22Rv1 (cell line): Measurements from ENCODE around the gene KCNJ1.

Source experiments
- H3K27ac ChIP-seq: fragments of 450-650 bp; 2 replicates; pipeline ENCODE4 v1.5.1; 2017
- ZFX ChIP-seq: fragments of 450-650 bp; IDR thresholded peaks from 2 replicates; pipeline ENCODE4 v1.6.1; 2017; ENCODE audit warnings: antibody characterized with exemption, borderline replicate concordance
- TF ChIP-seq, protein P1 (sequence below): fragments of 450-650 bp; IDR thresholded peaks from 2 replicates; pipeline ENCODE4 v1.5.1; 2017; ENCODE audit warnings: mild to moderate bottlenecking

Gene KCNJ1

DNA sequence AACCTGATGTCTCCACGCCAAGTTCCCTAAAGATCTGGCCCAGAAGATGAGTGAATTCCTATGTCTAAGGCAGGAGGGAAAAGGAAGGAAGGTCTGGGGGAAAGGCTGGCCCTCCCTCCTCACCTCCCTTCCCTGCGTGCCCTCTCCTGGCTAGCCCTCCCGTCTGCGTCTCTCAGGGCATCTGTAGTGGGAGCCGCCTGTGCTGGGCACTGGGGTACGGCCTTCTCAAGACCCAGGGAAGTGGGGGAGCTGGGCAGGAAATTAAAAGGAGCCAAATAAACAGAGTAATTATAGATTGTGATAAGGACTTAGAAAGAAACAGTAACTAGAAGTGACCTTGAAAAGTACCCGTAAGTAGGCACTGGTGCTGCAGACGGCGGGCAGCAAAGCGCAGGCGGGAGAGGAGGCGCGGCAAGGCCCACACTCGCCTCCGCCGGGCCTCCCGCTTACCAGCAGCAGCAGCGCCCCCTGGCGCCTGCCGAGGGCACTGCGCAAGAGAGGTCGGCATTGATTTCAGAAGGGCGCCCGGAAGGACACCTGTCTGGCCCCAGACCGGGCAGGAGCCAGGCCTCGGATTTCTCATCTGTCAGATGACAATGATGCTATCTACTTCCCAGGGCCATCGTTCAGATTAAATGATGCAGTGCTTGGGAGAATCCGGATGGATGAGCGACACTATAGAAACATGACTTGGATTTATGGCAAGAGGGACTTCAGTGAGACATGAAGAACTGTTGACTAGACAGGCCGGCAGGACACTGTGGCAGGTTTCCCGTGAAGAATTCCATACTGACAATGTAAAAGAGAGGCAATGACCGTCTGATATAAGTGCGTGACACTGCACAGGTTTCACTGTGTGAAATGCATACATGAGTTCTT, 7.3 kb downstream of the KCNJ1 start:
- no peak for TF ChIP-seq ZFX
- TF ChIP-seq, protein P1, sequence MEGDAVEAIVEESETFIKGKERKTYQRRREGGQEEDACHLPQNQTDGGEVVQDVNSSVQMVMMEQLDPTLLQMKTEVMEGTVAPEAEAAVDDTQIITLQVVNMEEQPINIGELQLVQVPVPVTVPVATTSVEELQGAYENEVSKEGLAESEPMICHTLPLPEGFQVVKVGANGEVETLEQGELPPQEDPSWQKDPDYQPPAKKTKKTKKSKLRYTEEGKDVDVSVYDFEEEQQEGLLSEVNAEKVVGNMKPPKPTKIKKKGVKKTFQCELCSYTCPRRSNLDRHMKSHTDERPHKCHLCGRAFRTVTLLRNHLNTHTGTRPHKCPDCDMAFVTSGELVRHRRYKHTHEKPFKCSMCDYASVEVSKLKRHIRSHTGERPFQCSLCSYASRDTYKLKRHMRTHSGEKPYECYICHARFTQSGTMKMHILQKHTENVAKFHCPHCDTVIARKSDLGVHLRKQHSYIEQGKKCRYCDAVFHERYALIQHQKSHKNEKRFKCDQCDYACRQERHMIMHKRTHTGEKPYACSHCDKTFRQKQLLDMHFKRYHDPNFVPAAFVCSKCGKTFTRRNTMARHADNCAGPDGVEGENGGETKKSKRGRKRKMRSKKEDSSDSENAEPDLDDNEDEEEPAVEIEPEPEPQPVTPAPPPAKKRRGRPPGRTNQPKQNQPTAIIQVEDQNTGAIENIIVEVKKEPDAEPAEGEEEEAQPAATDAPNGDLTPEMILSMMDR = peak; percentile 99
- H3K27ac ChIP-seq = no peak overlapping the region

DNA sequence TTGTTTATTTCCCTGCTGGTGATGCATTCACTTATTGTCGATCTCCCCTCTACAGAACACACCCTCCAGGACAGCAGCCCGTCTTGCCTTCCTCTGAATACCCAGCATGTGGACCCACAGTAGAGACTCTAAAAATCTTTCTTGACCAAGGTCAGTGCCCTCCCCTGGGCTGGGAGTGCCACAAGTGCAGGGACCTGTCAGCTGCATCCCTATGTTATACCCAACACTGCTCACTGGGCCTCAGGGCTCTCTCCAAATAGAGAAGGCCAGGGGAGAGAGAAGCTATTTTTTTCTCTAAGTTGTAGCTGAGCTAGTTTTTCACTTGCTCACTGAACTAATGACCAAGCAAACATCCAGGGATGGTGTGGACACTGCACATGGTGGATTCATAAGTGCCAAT, 9.8 kb downstream of the KCNJ1 start:
- H3K27ac ChIP-seq = no peak overlapping the region
- TF ChIP-seq, protein P1 = no peak
- TF ChIP-seq ZFX = no peak

DNA sequence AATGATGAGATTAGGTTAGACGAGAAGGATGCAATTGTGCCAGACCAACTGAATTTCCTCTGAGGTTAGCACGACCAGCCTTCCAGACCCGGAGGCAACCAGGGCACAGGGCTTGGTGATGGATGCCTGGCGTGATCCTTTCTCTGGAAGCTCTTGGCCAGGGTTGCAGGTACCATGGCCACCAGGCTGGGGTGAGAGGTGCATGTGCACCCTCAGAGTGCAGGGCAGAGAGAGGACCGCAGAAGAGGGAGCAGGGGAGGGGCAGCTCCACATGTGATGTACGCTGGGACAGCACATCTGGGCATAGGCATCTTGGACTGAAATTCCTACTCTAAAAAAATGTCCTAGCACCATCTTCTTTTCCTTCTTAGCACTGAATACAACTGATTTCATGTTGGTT, 10.9 kb downstream of the KCNJ1 start:
- TF ChIP-seq, protein P1 = no peak
- TF ChIP-seq ZFX = no peak
- H3K27ac ChIP-seq = no peak overlapping the region

DNA sequence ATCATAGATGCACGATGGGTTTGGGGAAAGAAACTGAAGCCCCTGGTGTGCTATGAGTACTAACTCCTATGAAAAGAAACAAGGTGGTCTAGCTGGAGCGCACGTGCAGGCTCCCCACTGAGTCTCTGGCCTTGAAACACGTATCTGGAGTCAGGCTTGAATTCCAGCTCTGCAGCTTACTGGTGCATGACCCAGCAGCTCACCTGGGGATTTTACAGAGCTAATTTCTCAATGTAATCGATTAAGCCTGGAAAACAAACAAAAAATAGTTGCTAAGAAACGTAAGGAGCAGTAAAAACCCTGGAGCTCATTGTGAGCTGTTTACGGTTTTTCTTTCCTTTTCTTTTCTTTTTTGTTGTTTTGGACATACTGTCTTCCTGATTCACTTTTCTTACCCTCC, 12.3 kb downstream of the KCNJ1 start:
- no peak for TF ChIP-seq ZFX
- TF ChIP-seq, protein P1 = no peak

DNA sequence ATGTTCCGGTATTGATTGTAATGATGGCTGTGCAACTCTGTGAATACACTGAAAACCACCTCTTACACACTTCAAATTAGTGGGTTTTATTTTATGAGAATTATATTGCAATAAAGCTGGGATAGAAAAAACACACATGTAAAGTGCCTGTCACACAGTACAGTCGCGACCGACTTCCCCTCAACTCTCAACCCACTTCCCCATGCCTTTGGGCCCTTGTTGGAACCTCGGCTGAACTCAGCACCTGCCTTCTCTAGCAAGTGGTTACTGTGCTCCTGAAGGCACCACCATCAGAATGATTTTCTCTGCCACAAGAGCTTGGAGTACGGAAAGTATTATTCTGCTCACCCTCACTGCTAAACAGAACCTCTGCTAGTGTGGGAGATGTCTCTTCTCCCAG, 13.5 kb downstream of the KCNJ1 start:
- TF ChIP-seq ZFX = no peak
- TF ChIP-seq, protein P1 = no peak
- no peak overlapping the region for H3K27ac ChIP-seq

More for the DNA sequence above, 12.3 kb downstream of the KCNJ1 start:
- H3K27ac ChIP-seq = no peak overlapping the region

DNA sequence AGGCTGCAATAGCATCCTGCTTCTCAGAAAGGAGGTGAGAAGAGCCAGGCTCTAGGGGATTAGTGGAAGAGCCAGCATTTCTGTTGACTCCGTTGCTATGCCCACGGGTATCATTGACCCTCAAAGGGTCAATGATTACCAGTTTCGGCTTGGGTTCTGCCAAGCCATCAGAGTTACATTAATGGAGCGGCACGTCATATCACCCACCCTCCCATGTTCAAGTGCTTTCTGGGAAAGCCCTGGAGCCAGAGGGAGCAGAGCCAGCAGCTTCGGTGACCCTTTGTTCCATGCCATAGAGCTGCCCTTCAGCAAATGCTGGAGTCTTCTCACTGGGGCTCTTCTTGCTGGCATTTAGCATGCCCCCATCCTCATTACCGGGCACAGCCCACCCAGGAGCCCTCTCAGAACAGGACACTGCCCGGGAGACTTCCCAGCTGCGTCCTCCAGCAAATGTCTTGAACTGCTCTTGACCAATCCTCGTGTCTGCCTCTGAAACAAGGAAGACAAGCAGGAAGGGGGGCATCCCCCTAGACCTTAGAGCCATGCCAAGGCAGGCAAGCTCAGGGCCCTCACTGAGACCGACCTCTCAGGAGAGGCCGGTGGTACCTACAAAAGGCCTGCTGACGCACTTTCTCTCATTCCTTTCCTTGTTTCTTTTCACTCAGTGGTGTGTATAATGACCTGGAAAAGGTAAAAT, 14.6 kb downstream of the KCNJ1 start:
- H3K27ac ChIP-seq = no peak overlapping the region
- TF ChIP-seq, protein P1 = no peak
- TF ChIP-seq ZFX = no peak
